Umbilical cord (tissue), 2 donors: ENCODE measurements around the gene OR5B21. TPM values are rescaled to one million over a fixed set of nuclear protein-coding genes. Genes with fewer than 3 reads are reported as not detected.

ENCODE experiments used
- DNase-seq: peaks from one replicate; pipeline ENCODE4 v3.0.0-alpha.2; 2015; ENCODE audit warnings: low spot score
- total RNA-seq: library from RNA; depleted of rRNA; stranded (reverse); fragments of >200 nt; gene quantifications from one replicate; pipeline ENCODE4 v1.2.3, GENCODE V29; 2014; ENCODE audit warnings: low replicate concordance; ENCODE audit not compliant: insufficient read depth

OR5B21 gene
- not detected for total RNA-seq

DNA sequence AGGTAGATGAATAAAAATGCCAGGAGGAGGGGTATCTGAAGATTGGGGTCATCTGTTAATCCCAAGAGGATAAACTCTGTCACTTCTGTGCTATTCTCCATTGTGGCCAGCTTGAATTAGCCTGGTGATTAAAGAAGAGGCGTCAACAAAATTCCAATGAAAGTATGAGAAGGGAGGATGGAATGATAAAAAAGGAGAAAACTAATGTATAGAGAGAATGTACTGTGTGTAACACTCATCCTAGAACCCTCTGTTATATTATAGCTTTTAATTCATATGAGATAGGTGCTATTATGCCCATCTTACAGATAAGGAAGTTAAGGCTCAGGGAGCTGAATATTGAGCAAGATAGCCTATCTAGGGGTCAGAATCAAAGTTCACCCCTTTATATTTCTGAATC, at the start of gene OR5B21:
Gene OR5B21 (minus strand): TSS at position 101 of the 400 bp plus-strand sequence. CDS start 0 bp downstream, at position 101.
- DNase-seq: no peak

DNA sequence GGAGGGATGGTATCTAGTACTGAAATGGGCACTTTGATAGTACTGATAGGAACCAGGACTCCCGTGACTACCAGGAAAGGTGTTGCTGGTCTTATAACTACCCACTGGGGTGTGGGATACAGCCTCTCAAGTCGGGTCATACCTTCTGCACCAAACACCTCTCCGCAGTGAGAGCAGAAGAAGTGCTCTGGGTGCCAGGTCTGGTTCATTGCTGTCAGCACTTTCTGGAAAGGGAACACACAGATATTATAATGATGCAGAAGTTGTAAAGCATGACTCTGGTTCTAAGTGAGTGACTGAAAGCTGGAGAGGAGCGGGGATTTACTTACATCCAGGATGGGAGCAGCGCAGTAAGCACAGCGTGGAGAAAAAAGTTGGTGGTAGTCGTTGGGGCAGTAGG, 41.7 kb upstream of the OR5B21 start:
- DNase-seq: no peak

DNA sequence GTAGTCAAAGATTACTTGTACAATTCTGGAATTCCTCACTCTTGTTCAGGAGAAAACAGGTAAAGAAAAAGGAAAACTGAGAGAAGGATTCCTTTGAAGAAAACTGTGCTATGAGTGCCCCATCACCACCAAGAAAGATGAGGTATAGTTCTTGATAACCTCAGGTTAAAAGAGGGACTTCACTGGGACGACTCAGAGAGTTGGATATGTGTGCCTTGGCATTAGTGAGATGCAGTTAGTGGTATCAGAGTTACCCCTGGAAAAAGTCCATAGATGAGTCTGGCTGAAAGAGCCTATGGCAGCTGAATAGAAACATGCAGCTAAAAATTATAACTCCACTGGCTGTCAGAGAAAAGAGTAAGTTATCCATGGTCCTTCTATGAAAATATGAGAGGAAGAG, 38.9 kb upstream of the OR5B21 start:
- no peak for DNase-seq

DNA sequence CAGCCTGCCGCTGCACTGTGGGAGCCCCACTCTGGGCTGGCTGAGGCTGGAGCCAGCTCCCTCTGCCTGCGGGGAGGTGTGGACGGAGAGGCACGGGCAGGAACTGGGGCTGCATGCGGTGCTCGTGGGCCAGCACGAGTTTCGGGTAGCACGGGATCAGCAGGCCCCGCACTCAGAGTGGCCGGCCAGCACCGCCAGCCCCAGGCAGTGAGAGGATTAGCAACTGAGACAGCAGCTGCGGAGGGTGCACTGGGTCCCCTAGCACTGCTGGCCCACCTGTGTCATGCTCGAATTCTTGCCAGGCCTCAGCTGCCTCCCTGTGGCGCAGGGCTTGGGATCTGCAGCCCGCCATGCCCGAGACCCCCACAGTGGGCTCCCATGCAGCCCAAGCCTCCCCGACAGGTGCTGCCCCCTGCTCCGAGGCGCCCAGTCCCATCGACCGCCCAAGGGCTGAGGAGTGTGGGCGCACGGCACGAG, 24.0 kb upstream of the OR5B21 start:
- DNase-seq: no peak

DNA sequence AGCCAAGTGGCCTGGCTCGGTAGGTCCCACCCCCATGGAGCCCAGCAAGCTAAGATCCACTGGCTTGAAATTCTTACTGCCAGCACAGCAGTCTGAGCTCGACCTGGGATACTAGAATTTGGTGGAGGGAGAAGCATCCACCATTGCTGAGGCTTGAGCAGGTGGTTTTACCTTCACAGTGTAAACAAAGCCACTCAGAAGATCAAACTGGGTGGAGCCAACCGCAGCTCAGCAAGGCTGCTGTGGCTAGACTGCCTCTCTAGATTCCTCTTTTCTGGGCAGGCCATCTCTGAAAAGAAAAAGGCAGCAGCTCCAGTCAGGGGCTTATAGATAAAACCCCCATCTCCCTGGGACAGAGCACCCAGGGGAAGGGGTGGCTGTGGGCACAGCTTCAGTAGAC, 22.3 kb upstream of the OR5B21 start:
- DNase-seq: no peak

DNA sequence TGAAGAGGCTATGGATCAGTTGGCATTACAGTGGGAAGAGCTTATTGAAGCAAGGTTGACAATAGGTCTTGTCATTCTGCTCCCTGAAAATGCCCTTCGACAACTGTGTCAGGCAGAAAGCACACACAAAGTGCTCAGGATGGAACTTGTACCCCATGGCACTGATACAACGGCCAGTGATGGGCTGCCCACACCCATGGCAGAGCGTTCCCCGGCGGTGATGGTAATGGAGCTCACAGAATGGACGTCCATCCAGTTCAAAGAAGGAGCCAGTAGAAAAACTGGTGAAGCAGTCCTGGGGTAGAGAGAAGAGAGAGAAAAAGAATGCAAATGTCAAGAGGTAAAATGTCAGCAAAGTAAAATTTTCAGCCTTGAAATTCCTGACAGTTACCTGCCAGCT, 19.5 kb upstream of the OR5B21 start:
- no peak for DNase-seq

DNA sequence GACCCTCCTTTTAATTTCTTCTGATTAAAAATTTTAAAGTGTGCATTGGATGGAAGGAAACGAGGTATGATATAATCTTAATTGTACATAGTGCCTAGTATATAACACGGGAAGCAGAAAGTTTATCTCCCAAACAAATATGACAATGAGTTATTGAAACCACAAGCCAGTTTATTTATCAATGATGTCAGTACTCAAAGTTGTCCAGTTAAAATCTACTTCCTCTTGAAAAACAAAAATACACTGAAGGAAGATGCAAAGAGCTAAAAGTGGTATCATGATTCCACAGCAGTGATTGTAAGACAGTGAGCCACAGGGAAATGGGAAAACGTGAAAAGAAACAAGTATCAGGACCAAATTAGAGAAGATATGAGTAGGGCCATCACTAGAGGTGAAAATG, 18.8 kb upstream of the OR5B21 start:
- DNase-seq: no peak

DNA sequence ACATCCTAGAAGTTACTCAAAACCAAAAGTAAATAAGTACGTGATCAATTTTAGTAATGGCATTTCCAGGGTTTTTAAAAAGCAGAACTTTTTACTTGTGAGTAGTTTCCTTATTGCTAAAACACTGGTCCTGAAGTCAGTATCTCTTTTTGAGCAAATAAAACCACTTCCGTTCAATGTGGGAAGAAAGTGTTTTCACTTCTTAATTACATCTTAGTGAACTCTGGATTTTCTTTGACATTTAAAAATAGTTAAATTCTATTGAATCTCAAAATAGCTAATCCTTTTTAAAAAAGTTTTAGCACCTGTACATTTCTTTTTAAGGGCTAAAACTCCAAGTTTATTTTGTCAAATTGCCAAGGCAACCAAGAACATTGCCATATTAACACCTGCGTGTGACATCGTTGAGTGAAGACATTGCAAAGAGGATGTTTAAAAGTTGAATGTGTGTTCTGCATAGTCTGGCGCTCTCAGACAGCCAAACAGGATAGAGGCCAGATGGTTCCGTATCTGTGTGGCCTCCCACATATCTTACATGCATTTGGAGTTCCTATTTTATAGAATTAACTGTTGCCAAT, 17.2 kb upstream of the OR5B21 start:
- peak; percentile 7 for DNase-seq

DNA sequence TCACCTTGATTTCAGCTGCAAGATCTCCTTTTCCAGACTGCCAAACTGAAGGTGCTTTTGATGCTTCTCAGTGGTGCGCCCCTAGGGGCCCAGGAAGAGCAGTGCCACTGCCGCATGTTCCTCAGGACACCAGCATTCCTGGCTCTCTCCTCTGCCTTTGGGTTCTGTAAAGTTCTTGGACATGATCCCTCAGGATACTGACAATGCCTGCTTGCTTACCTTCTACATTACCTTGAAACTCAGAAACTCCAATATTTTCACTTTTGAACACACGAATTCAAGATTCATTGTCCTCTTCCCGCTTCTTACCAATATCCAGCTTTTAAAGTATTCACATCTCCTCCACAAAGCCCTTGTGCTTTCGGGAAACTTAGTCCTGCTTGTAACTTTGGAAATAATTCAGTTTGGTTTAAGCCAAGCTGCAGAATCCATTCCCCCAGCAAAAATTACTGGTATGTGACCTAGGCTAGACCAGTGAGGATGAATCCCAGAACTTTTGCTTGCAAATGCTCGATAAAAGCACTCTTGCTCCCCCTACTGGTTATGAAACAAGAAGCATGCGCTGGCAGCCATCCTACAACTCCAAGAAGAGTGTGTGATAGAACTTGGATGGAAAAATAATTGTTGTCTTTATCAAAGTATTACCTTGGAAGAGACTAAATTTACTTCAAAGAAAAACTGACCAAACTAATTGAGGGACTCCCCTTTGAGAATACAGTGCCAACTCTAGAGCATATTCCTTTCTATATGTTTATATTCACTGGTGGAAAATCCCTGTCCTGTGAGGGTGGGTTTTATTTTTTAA, 16.5 kb upstream of the OR5B21 start:
- DNase-seq: peak; percentile 89

DNA sequence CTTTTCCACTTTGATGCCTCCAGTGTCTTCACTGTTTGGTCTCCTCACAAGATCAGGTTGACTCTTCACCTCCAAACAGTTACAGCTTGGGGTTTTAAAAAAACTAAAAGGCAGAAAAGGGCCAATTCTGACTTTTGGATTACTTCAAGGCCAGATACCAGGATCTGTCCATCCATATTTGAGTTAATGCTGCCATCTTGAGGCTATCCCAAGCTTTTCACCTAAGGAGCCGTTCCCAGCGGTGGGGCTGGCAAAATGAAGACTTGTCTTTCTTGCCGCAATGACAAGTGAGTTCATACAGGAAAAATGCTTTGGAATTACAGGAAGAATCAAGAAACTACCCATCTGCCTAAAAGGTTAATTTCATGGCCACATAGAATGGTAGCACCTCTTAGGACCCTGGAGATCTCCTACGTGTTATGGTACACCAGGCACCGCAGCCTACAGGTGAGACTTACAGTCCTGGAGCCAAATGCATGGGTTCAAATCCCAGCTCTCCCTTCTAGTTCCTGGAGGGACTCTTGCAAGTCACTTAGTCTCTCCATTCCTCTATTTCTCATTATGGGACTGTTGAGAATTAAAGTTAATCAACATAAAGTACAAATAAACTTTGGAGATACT, 6.0 kb upstream of the OR5B21 start:
- peak; percentile 39 for DNase-seq

DNA sequence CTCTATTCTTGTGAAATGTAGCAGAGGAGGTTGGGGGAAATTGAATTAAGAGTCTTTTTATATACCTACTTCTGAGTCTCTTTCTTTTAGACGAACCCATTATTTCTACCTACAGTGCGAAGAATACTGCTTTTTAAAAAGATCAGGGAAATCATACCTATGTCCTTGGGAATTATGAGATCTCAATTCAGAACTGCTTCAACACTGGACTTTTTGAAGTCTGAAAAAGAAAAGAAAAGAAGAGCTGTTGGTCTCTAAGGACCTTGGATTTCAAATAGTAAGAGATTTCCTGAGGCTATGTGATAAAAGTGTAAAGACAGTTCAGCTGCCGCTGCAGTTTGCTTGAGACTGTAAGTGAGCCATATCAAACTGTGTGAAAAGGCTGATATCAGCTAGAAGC, 3.7 kb upstream of the OR5B21 start:
- no peak for DNase-seq

DNA sequence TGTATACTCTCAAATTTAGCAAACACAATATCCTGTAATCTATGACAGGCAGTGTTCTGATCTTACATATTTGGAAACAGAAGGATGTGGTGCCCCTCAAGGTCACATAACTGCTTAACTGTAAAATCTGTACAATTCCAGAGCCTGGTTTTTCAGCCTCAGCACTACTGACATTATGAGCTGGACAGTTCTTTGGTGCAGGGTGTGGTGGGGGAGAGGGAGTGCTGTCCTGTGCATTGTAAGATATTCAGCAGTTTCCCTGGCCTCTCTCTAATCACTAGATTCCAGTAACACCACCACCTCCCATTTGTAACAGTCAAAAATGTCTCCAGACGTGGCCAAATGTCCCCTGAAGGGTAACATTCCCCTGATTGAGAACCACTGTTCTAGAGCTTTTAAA, 1.8 kb upstream of the OR5B21 start:
- DNase-seq: no peak

DNA sequence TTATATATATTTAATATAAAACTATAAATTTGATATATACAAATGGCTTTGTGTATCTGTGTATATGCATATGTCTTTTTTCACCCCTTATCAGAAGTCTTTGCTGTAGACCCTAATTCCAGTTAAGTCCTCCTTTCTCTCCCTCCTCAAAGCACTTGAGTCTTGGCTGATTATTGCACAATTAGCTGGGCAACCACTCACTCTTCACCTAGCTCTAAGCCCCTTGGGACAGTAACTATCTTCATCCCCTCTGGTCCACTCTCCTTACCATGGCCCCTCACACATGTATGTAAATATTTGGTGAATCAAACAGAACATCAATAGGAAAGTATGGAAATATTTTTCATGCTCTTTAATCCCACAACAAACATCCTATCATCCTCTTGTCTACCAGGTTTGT, 909 bp upstream of the OR5B21 start:
- DNase-seq: no peak

DNA sequence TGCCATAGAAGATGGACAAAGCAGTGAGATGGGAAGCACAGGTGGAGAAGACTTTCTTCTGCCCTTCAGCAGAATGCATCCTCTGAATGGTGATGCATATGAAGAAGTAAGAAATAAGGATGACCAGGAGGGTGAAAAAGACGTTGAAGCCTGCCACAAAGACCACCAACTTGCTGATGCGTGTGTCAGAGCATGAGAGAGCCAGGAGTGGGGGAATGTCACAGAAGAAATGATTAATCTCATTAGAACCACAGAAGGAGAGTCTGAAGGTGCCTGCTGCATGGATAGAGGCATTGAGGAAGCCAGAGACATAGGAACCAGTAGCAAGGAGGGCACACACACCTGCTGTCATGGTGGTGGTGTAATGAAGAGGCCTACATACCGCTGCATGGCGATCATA, 550 bp downstream of the OR5B21 start:
- DNase-seq: no peak

DNA sequence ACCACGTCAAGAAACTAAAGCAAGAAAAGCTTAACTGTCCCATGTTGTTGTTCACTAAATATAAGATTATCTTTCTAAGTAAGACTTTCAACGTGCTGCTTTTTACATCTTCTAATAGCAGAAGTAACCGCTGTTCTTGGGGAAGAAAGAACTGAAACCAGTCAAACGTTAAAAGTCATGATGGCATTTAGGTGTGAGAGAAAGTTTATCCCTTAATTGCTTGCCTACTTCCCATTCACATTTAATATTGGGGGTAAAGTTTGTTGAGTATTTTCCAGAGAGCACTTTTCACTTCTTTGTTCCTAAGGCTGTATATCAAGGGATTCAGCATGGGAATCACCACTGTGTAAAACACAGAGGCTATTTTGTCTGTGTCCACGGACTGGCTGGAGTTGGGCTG, 970 bp downstream of the OR5B21 start:
- DNase-seq: no peak

DNA sequence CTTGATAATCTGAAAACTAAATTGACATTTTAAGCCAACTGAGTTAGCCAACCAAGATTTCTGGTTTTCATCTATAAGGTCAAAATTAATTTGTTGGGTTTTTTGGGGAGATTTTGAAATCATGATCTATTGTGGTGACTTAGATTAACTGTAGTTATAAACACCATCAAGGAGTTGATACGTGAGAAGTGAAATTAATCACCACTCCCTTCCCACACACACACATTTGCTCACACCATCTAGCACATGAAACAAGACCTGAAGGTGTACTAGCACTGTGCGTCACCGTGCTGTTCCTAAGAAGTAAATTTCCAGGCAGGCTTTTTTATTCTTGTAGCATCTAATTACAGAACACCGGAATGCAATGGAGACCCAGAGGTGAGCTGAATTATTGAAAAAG, 2.1 kb downstream of the OR5B21 start:
- DNase-seq: no peak

DNA sequence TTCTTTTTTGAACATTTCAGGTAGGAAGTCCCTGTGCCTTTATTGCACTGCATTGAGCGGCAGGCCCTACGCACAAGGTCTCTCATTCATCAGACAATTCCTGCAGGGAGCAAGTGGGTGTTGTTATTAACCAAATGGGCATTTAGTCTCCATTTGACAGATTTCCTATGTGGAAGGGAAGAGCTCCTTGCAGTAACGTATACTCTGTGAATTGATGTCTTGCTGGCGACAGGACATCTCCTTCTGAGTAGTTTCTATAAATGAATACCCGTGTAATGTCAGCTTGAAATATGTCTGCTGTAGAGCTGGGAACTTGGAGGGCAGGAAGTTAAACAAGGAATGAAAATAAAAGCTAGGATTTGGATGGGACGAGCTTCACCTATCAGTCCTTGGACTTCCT, 3.7 kb downstream of the OR5B21 start:
- DNase-seq: no peak

DNA sequence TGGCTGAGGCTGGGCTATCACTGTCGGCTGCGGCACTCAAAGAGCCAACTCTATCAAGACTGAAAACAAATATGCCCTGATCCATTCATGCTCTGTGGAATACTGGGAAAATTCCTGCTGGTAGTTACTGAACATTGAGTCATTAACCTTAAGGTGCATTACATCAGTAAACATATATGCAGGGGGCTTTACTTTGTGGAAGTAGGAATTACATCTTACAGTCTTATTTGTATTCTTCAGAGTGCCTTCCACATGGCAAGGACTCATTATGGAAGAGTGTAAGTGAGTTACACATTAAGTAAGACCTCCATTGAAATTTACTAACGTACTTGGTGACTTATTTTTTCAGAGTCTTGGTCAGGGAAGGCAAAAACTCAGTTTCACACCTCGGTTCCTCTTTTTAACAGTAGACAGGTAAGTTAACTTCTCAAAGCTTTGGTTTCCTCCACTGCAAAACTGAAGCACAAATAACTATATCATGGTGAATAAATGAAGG, 4.5 kb downstream of the OR5B21 start:
- no peak for DNase-seq

DNA sequence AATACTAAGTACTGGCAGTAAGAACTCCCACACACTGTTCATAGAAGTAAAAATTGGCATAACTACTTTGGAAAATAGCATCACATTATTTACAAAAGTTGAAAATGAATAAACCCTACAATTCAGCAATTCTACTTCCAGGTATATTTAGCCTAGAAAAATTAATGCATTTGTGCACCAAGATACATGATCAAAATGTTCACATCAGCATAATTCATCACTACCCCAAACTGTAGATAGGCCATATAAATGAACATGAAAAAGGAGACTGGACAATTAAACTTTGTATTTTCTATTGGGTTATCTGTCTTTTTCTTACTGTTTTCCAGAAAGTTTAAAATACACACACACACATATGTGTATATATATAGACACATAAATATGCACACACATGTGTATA, 5.9 kb downstream of the OR5B21 start:
- DNase-seq: no peak

DNA sequence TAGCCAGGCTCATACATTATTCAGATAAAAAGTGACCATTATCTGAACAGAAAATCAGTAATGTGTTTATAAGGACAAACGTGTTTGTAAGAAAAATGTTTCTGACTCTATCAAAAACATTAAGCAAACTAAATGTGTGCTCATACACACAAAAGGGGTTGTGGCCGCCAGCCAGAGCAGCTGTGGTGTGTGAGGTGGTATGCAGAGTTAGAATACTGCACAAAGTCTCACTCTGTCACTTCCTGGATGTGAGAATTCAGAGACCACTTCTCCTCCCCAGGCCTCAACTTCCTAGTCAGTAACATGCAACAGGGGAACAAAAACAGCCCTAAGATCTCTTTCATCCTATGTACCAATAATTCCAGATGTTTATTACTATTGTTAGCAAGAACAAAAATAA, 9.4 kb downstream of the OR5B21 start:
- no peak for DNase-seq

DNA sequence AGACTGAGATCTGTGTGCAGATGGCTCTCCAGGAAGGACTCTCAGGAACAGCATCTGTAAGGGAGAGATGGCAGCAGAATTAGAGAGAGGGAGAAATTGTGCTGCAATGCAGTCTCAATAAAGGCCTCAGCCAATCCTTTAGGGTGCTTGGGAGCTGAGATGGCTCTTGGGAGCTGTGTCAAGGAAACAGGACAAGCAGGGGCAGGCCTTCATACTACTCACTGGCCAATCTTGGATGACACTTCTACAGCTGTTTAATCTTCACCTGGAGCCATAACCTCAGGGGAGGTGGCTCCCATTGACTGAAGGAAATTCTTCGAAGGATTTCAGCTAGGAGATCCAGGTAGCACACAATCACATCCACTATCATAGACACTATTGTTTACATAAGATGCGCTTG, 10.0 kb downstream of the OR5B21 start:
- no peak for DNase-seq

DNA sequence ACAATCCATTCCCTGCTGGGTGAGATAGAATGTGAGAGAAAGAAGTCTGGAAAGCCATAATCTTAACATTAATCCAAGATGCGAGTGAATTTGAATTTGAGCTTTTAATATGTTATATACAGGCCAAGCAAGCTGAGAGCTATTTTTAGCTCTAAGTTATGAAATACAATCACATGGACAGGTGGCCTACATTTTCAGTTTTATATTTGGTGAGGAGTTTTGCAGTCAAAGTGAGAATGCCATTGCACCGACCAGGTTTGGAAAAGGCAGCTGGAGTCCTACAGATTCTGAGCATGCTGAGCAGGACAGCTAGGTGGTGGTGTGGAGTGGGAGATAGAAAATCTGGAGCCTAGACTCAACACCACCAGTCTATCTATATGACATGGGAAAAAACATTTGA, 12.0 kb downstream of the OR5B21 start:
- DNase-seq: no peak

DNA sequence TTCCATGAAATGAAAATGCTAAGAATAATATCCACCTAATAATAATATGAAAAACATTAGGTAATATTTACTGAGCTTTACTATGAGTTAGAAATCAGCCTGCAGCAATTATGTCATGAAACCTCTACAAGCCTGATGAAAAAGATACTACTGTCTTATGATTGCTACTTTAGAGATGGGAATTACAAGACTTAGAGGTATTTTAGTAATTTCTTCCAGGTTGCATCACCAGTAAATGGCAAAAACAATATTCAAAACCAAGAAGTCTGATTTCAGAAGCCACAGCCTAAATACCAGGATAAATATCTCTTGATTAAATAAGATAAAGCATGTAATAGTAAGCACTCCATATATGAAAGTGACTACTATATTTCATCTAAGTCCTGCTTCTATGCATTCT, 13.8 kb downstream of the OR5B21 start:
- DNase-seq: no peak
